SU-DHL-6 (cell line): ENCODE data around the gene CCDC88C.

Experiments used
- EZH2phosphoT487 ChIP-seq: fragments of 200-600 bp; sonication (generic), shearing (Covaris generic); conservative IDR thresholded peaks from 2 replicates; pipeline ENCODE4 v1.6.1; 2018; ENCODE audit warnings: mild to moderate bottlenecking, antibody characterized with exemption, low read length, moderate library complexity, mixed read lengths
- TF ChIP-seq, protein P1 (sequence below): fragments of 200-600 bp; sonication (generic); IDR thresholded peaks from one replicate; pipeline ENCODE4 v1.5.1; 2017; ENCODE audit warnings: antibody characterized with exemption, mild to moderate bottlenecking, low read length, moderate library complexity; ENCODE audit not compliant: insufficient read depth, poor library complexity, severe bottlenecking

DNA sequence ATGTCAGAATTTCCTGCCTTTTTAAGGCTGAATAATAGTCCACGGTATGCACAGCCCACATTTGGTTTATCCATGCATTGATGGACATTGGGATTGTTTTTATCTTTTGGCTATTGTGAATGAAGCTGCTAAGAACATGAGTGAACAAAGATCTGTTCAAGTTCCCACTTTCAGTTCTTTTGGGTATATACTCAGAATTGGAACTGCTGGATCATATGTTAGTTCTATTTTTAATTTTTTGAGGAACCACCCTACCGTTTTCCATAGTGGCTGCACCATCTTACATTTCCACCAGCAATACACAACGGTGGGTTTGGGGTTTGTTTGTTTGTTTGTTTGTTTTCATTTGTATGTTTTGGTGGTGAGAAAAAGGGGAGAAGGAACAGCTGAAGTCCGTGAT, 179.5 kb downstream of the CCDC88C start:
- TF ChIP-seq, protein P1, sequence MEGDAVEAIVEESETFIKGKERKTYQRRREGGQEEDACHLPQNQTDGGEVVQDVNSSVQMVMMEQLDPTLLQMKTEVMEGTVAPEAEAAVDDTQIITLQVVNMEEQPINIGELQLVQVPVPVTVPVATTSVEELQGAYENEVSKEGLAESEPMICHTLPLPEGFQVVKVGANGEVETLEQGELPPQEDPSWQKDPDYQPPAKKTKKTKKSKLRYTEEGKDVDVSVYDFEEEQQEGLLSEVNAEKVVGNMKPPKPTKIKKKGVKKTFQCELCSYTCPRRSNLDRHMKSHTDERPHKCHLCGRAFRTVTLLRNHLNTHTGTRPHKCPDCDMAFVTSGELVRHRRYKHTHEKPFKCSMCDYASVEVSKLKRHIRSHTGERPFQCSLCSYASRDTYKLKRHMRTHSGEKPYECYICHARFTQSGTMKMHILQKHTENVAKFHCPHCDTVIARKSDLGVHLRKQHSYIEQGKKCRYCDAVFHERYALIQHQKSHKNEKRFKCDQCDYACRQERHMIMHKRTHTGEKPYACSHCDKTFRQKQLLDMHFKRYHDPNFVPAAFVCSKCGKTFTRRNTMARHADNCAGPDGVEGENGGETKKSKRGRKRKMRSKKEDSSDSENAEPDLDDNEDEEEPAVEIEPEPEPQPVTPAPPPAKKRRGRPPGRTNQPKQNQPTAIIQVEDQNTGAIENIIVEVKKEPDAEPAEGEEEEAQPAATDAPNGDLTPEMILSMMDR, result no peak
- TF ChIP-seq EZH2phosphoT487, result no peak
